ENCODE measurements around the gene COX8C. TPM values are rescaled to one million over a fixed set of nuclear protein-coding genes. Genes with fewer than 3 reads are reported as not detected.
A peak's percentile ranks its signal among the peaks of the same experiment; 100 is the strongest.

COX8C gene
- total and polyA plus RNA-seq, 2 of the 8 experiments (the other 6 are each of a cell fraction or from before 2014, with no cell fraction given), result not detected

- H4K5ac ChIP-seq (ENCODE audit: insufficient read length, low read depth, low read length), result no peak overlapping the region
- no peak overlapping the region for H3K4ac ChIP-seq (replicated peaks; ENCODE audit: insufficient read length, low read depth, low read length)
- H3K56ac ChIP-seq (replicated peaks; ENCODE audit: insufficient read length, low read depth, low read length), result no peak overlapping the region
- H2AFZ ChIP-seq (ENCODE audit: low read length), result no peak overlapping the region
- no peaks in the 10 kb centered on the region for H3K23me2 ChIP-seq (ENCODE audit: low read depth, low read length)
- peak overlapping the region; percentile 28; the same call in 1 of the 2 replicates for H4K8ac ChIP-seq (ENCODE audit: extremely low read depth, insufficient read depth, low read length)
- peaks cover 0 to 14% (median 6%) of the 10 kb centered on the region in 4 experiments; a peak in 6 of 7 replicates for H3K4me1 ChIP-seq (replicated peaks in 1 of 4; ENCODE audit: control insufficient read depth in 3 of 4, insufficient read depth in 4 of 4, low read length in 3 of 4)
- H3K79me1 ChIP-seq (ENCODE audit: low read depth, low read length), result peaks cover 9% of the 10 kb centered on the region; the same call in 1 of the 2 replicates
- H4K20me1 ChIP-seq (replicated peaks in 1 of 2; ENCODE audit: control insufficient read depth in 1 of 2, insufficient read depth in 2 of 2, low read length in 2 of 2), result peaks cover 2 to 12% of the 10 kb centered on the region in 2 experiments
- H2BK15ac ChIP-seq (ENCODE audit: low read length), result no peak overlapping the region
- H3K23ac ChIP-seq (ENCODE audit: insufficient read length), result no peak overlapping the region
- H2BK20ac ChIP-seq (ENCODE audit: low read length), result no peak overlapping the region
- H3K14ac ChIP-seq (ENCODE audit: insufficient read length), result no peak overlapping the region
- H3K36me3 ChIP-seq (ENCODE audit: control insufficient read depth in 2 of 4, insufficient read depth in 4 of 4, low read length in 3 of 4), result no peaks in the 10 kb centered on the region
- no peaks in the 10 kb centered on the region for H3K9me3 ChIP-seq (ENCODE audit: insufficient read depth in 2 of 2, low read depth in 1 of 2, low read length in 1 of 2)
- TF ChIP-seq CTBP2 (IDR thresholded peaks at IDR 0.05; ENCODE audit: borderline replicate concordance, insufficient read depth, insufficient read length, low read length) (no peak), MAFK (IDR thresholded peaks at IDR 0.05; ENCODE audit: low read depth, low read length) (no peak), ATF3 (IDR thresholded peaks at IDR 0.05; ENCODE audit: insufficient read depth, low read depth, low read length) (no peak), SP1 (IDR thresholded peaks at IDR 0.05; ENCODE audit: low read depth, low read length) (no peak), TEAD4 (IDR thresholded peaks at IDR 0.05; ENCODE audit: low read depth, low read length) (no peak), KDM1A (IDR thresholded peaks at IDR 0.05; ENCODE audit: borderline replicate concordance, low read length) (no peak), CHD1 (IDR thresholded peaks at IDR 0.05; ENCODE audit: low read depth, low read length) (no peak), TCF12 (IDR thresholded peaks at IDR 0.05; ENCODE audit: low read depth, low read length) (no peak)
- no peak overlapping the region for H3K18ac ChIP-seq (ENCODE audit: extremely low read depth, low read length)
- no peak overlapping the region for H4K91ac ChIP-seq (replicated peaks; ENCODE audit: insufficient read length, low read length)
- H2BK5ac ChIP-seq (ENCODE audit: low read depth, low read length), result no peak overlapping the region
- DNase-seq (ENCODE audit: low read depth in 1 of 2, low spot score in 2 of 2) (no peak), FAIRE-seq (no peak)
- WGBS, 2 experiments (ENCODE audit: extremely low coverage in 1 of 2, insufficient coverage in 1 of 2, insufficient read length in 1 of 2, insufficient replicate concordance in 2 of 2, low coverage in 1 of 2, low lambda C conversion rate in 2 of 2, missing lambda C conversion rate in 1 of 2), result 89% methylated on average over 5 of the region's 5 CpGs; no CpG with 5 or more reads in 1 of the 2 experiments
- no peak overlapping the region for H2BK12ac ChIP-seq (ENCODE audit: low read depth, low read length)
- no peak overlapping the region for H3K27ac ChIP-seq (ENCODE audit: low read depth, low read length)
- no peak overlapping the region for H3K4me2 ChIP-seq (ENCODE audit: insufficient read depth in 1 of 2, low read depth in 2 of 2, low read length in 2 of 2)
- H2BK120ac ChIP-seq (replicated peaks; ENCODE audit: low read depth, low read length), result no peak overlapping the region
- H3K27me3 ChIP-seq (replicated peaks in 1 of 4; ENCODE audit: control insufficient read depth in 3 of 4, extremely low read depth in 1 of 4, insufficient read depth in 3 of 4, low read length in 3 of 4), result no peaks in the 10 kb centered on the region
- CTCF ChIA-PET (ENCODE audit: partially characterized antibody), result interaction anchor here (0.5 kb wide), 1 partner anchor 54 kb away, joined by 3 read pairs; no protein-coding TSS in a partner anchor
- POLR2A ChIA-PET (ENCODE audit: partially characterized antibody), result no interaction called here
- no peak overlapping the region for H2AK5ac ChIP-seq (ENCODE audit: low read depth, low read length)
- peaks cover 5 to 98% of the 10 kb centered on the region in 2 experiments for H3K79me2 ChIP-seq (ENCODE audit: control insufficient read depth in 1 of 2, insufficient read depth in 2 of 2, low read length in 2 of 2)
- no peak overlapping the region for H3K4me3 ChIP-seq (ENCODE audit: extremely low read depth in 1 of 4, insufficient read depth in 2 of 4, low read depth in 3 of 4, low read length in 4 of 4)
- no peak overlapping the region for H3K9ac ChIP-seq (replicated peaks in 1 of 4; ENCODE audit: extremely low read depth in 1 of 4, low read depth in 3 of 4, low read length in 3 of 4)
Measured at GRCh38 chr14:93322929-93323599, 23.9 kb upstream of the COX8C start.

All from H1 (cell line).